ENCODE data around the gene BTBD9. TPM values are rescaled to one million over a fixed set of nuclear protein-coding genes. Genes with fewer than 3 reads are reported as not detected.
A peak's percentile ranks its signal among the peaks of the same experiment; 100 is the strongest.

Gene BTBD9
- total and polyA plus RNA-seq, 9 of the 15 experiments (the other 6 are each of a cell fraction or from before 2014, with no cell fraction given), result 0.08 to 1.6 (median 0.58) TPM

GRCh38 chr6:38639498-38640215, at the start of gene BTBD9 (continued):
- TF ChIP-seq CBFA2T3 (IDR thresholded peaks at IDR 0.05), result no peak
- TF ChIP-seq MTF1 (CRISPR knock-in tag; IDR thresholded peaks at IDR 0.05; ENCODE audit: borderline replicate concordance), result no peak
- no peak for TF ChIP-seq ZMIZ1 (IDR thresholded peaks at IDR 0.05; ENCODE audit: low read depth in 2 of 2, low read length in 2 of 2)
- no peak for TF ChIP-seq CTCFL (IDR thresholded peaks at IDR 0.05; ENCODE audit: borderline replicate concordance, insufficient read depth, low read depth, low read length, poor library complexity, severe bottlenecking)
- TF ChIP-seq CBX5 (IDR thresholded peaks at IDR 0.05; ENCODE audit: borderline replicate concordance, low read depth), result no peak
- no peak; the same call in 1 of the 2 replicates for TF ChIP-seq CREB3 (tag; conservative IDR thresholded peaks at IDR 0.05; ENCODE audit: low read depth)
- TF ChIP-seq ZNF316 (IDR thresholded peaks at IDR 0.05), result no peak
- TF ChIP-seq CBX2 (IDR thresholded peaks at IDR 0.05; ENCODE audit: insufficient read depth, low read length, poor library complexity, severe bottlenecking), result no peak
- TF ChIP-seq HEY1 (CRISPR knock-in tag; IDR thresholded peaks at IDR 0.05; ENCODE audit: borderline replicate concordance), result no peak
- TF ChIP-seq ERF (CRISPR knock-in tag; IDR thresholded peaks at IDR 0.05), result peak; percentile 43; the same call in 1 of the 2 replicates
- no peak for TF ChIP-seq LEF1 (IDR thresholded peaks at IDR 0.05)
- no peak for TF ChIP-seq ZNF444 (CRISPR knock-in tag; IDR thresholded peaks at IDR 0.05)
- TF ChIP-seq GTF2E2 (tag; IDR thresholded peaks at IDR 0.05), result no peak
- no peak for TF ChIP-seq POLR2A (conservative IDR thresholded peaks at IDR 0.05)
- no peak for TF ChIP-seq ZNF717 (CRISPR knock-in tag; IDR thresholded peaks at IDR 0.05)
- no peak for TF ChIP-seq ZNF780A (CRISPR knock-in tag; IDR thresholded peaks at IDR 0.05)
- no peak for TF ChIP-seq WHSC1 (IDR thresholded peaks at IDR 0.05; ENCODE audit: low read length)
- TF ChIP-seq STAT5A (IDR thresholded peaks at IDR 0.05; ENCODE audit: borderline replicate concordance, low read length), result no peak
- TF ChIP-seq BMI1 (IDR thresholded peaks at IDR 0.05; ENCODE audit: low read length), result no peak
- peak; percentile 93 for TF ChIP-seq CTBP1 (IDR thresholded peaks at IDR 0.05; ENCODE audit: borderline replicate concordance)
- TF ChIP-seq ZNF384 (IDR thresholded peaks at IDR 0.05; ENCODE audit: low read depth, low read length), result no peak
- peak; percentile 88 for TF ChIP-seq HNRNPLL (IDR thresholded peaks at IDR 0.05; ENCODE audit: low read depth, low read length, poor library complexity, severe bottlenecking)
- TF ChIP-seq RBM17 (IDR thresholded peaks at IDR 0.05; ENCODE audit: borderline replicate concordance, low read depth, low read length), result no peak
- TF ChIP-seq NFATC3 (IDR thresholded peaks at IDR 0.05), result no peak
- TF ChIP-seq CSDE1 (IDR thresholded peaks at IDR 0.05), result peak in 1 of 2 experiments; percentile 75; a peak in 1 of 4 replicates
